HepG2 (cell line): ENCODE measurements around the gene LRBA. TPM values are rescaled to one million over a fixed set of nuclear protein-coding genes. Genes with fewer than 3 reads are reported as not detected.

ENCODE experiments used
- ATAC-seq: fragments of 200-7000 bp; cut with Tn5 transposase; 3 replicates; pipeline ENCODE4 v1.9.1; 2020; ENCODE audit warnings: mild to moderate bottlenecking, moderate library complexity
- BruUV-seq: library from RNA; stranded (reverse); fragments of 400-500 nt; replicated peaks from 2 replicates; lab custom pipeline; 2021; lab: Mats Ljungman, UMichigan
- CTCF ChIA-PET: fragments of 300-600 bp; formaldehyde crosslinking; extraction: SDS; loops from one replicate; lab custom pipeline; 2021; ENCODE audit warnings: low total read pairs, inconsistent platforms, low intra/inter-chr PET ratio; lab: Yijun Ruan, JAX
- POLR2A ChIA-PET: fragments of 350-600 bp; sonication (Branson Sonifier 250); formaldehyde crosslinking; loops from one replicate; lab custom pipeline; 2020; ENCODE audit warnings: antibody characterized with exemption, inconsistent platforms; lab: Yijun Ruan, JAX
- DNase-seq: peaks from one replicate; pipeline ENCODE4 v3.0.0-alpha.2; 2015; ENCODE audit warnings: low spot score
- FAIRE-seq: peaks from 3 replicates; lab custom pipeline; 2011; peaks lifted over from hg19 to GRCh38; lab: Jason Lieb, UNC
- H2AFZ ChIP-seq: one replicate; pipeline ENCODE4 v1.6.1; 2011; ENCODE audit warnings: low read length, inconsistent platforms
- H3K27ac ChIP-seq: fragments of 300-600 bp; 3 replicates; pipeline ENCODE4 v1.8.0; 2011; ENCODE audit warnings: mixed run types, mild to moderate bottlenecking, mixed read lengths, low read length, inconsistent platforms; ENCODE audit not compliant: insufficient read depth; ENCODE audit errors: extremely low read length
- H3K27me3 ChIP-seq, 2 experiments: fragments of 200-600 bp in 1 of 2; 2 replicates in 1 of 2; 3 replicates in 1 of 2; pipeline versions ENCODE4 v1.6.0 to v1.8.0; 2011; ENCODE audit warnings: low read length in 2 of 2, mild to moderate bottlenecking in 2 of 2, moderate library complexity in 2 of 2, inconsistent platforms in 1 of 2; ENCODE audit not compliant: insufficient read depth in 2 of 2, control insufficient read depth in 1 of 2
- H3K36me3 ChIP-seq, 2 experiments: fragments of 200-600 bp in 1 of 2; replicated peaks in 1 of 2; 2 replicates in 1 of 2; 3 replicates in 1 of 2; pipeline versions ENCODE4 v1.5.1 to v1.8.0; 2011; ENCODE audit warnings: low read length in 2 of 2, inconsistent platforms in 1 of 2; ENCODE audit not compliant: insufficient read depth in 2 of 2, control insufficient read depth in 1 of 2
- H3K4me1 ChIP-seq: 2 replicates; pipeline ENCODE4 v1.5.1; 2012; ENCODE audit warnings: low read length, inconsistent platforms; ENCODE audit not compliant: insufficient read depth
- H3K4me2 ChIP-seq: 2 replicates; pipeline ENCODE4 v1.6.0; 2011; ENCODE audit warnings: low read depth, low read length, inconsistent platforms
- H3K4me3 ChIP-seq, 3 experiments: fragments of 200-600 bp in 1 of 3; sonication (generic), shearing (Covaris generic) in 1 of 3; replicated peaks in 1 of 3; 2 replicates each; pipeline ENCODE4 v1.5.1; 2011 to 2016; ENCODE audit warnings: low read length in 3 of 3, inconsistent platforms in 2 of 3, low read depth in 2 of 3, mild to moderate bottlenecking in 2 of 3, control low read depth in 1 of 3, mixed read lengths in 1 of 3; ENCODE audit not compliant: insufficient read depth in 1 of 3
- H3K79me2 ChIP-seq: one replicate; pipeline ENCODE4 v1.6.1; 2011; ENCODE audit warnings: low read length, inconsistent platforms; ENCODE audit not compliant: insufficient read depth
- H3K9ac ChIP-seq: 2 replicates; pipeline ENCODE4 v1.6.0; 2011; ENCODE audit warnings: mild to moderate bottlenecking, low read depth, low read length, inconsistent platforms; ENCODE audit not compliant: insufficient read depth
- H3K9me3 ChIP-seq: 2 replicates; pipeline ENCODE4 v1.5.1; 2012; ENCODE audit warnings: mild to moderate bottlenecking, low read length
- H4K20me1 ChIP-seq: 2 replicates; pipeline ENCODE4 v1.6.0; 2011; ENCODE audit warnings: inconsistent platforms, mild to moderate bottlenecking, low read length, moderate library complexity; ENCODE audit not compliant: insufficient read depth
- CC2D1A ChIP-seq: sonication (generic); formaldehyde crosslinking; IDR thresholded peaks from 2 replicates; pipeline ENCODE4 v1.8.1; 2023; ENCODE audit warnings: mild to moderate bottlenecking, missing genetic modification reagents
- HDAC2 ChIP-seq: sonication (generic); formaldehyde crosslinking; IDR thresholded peaks from 2 replicates; pipeline ENCODE4 v1.4.0; 2020; ENCODE audit warnings: missing genetic modification reagents
- KDM2A ChIP-seq: sonication (generic); formaldehyde crosslinking; IDR thresholded peaks from 2 replicates; pipeline ENCODE4 v1.4.0; 2020; ENCODE audit warnings: low read depth, missing genetic modification reagents, borderline replicate concordance
- RBFOX2 ChIP-seq: fragments of 200-400 bp; formaldehyde crosslinking; IDR thresholded peaks from 2 replicates; pipeline ENCODE4 v1.6.1; 2017; ENCODE audit warnings: low read depth, mild to moderate bottlenecking, low read length
- SNAPC2 ChIP-seq: sonication (generic); formaldehyde crosslinking; IDR thresholded peaks from 2 replicates; pipeline ENCODE4 v1.8.1; 2022; ENCODE audit warnings: mild to moderate bottlenecking, missing genetic modification reagents
- ZNF567 ChIP-seq: sonication (generic); formaldehyde crosslinking; IDR thresholded peaks from 2 replicates; pipeline ENCODE4 v1.8.1; 2023; ENCODE audit warnings: mild to moderate bottlenecking, missing genetic modification reagents, borderline replicate concordance
- WGBS: methylation state at CpG from one replicate; pipeline ENCODE4 v1.1.6; 2017; ENCODE audit warnings: low lambda C conversion rate; 5-methylcytosine and 5-hydroxymethylcytosine counted together
- in situ Hi-C: cut with HindIII; loops from 2 replicates; pipeline ENCODE4 v1.10.0; 2017; ENCODE audit warnings: low pct_unique_long_range_greater_than_20kb; ENCODE audit not compliant: extremely low pct_ligation_motif_present
- intact Hi-C: fragments of 100-400 bp; cut with micrococcal nuclease; formaldehyde crosslinking; loops from one replicate; pipeline ENCODE4 v1.10.0; 2022; ENCODE audit not compliant: unreplicated experiment
- polyA plus RNA-seq, 8 experiments: library from polyadenylated mRNA; depleted of rRNA in 3 of 8; stranded (reverse) in 7 of 8; unstranded in 1 of 8; fragments of >200 nt; fragmentation: Illumina TruSeq in 4 of 8; extraction: Trizol in 4 of 8; gene quantifications; 2 replicates each; pipeline versions ENCODE4 v1.2.1 to v1.2.3, GENCODE V29; 2011 to 2016; ENCODE audit warnings: low read depth in 4 of 8, missing spikeins in 1 of 8, mixed read lengths in 1 of 8; ENCODE audit not compliant: insufficient read depth in 1 of 8
- total RNA-seq, 5 experiments: library from RNA; depleted of rRNA; stranded (reverse); fragments of >200 nt; fragmentation: Illumina TruSeq; extraction: Trizol; gene quantifications; 2 replicates each; pipeline ENCODE4 v1.2.3, GENCODE V29; 2016; ENCODE audit warnings: low read depth in 1 of 5
- TF ChIP-seq, protein P1 (sequence below): sonication (generic); formaldehyde crosslinking; IDR thresholded peaks from 2 replicates; pipeline ENCODE4 v1.5.1; 2020; ENCODE audit warnings: missing genetic modification reagents, mild to moderate bottlenecking, borderline replicate concordance

The LRBA gene
- total and polyA plus RNA-seq, 2 of the 13 experiments (the other 11 are each of a cell fraction or from before 2014, with no cell fraction given), result 21.0 to 37.2 TPM

DNA sequence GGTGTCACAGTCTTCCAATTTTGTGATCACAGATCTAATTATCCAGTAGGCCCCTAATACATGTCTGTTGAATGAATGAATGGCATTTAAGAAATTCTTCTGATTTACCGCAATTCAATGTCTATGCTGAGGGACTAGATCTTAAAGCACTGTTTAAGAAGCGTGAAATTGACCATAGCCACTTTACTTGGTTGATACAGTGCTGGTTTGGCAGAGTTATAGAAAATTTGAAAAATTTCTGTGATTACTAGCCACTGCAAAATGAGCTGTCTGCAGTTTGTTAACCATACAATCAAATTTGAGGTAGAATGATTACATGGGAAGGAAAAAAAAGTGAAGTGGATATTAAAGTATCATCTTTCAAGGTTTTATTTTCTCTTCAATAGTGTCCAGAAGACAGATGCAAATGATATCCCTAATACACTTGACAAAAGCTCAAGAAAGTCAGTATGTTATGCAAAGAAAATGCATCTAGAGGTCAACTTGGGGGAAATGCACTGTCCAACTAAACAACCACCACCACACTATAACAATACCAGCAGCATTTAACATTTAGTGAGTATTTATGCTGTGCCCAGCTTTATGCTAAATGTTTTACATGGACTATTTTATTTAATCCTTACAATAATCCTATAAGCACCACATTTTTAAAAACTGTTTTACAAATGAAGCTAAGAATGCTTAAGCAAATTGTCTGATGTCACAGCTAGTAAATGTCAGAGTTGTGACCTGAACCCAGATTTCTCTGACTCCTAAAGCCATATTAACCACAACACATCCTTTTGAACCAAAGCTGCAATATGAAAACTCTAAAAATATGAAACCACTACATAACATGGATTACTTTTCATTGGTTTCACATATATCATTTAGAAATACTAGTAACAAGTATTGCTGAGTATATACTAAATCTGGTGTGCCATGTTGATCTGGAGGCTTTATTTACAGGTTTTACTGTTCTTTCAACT lies 651.1 kb downstream of the LRBA start:
- ChIA-PET CTCF (no interaction called here), POLR2A (no interaction called here)

DNA sequence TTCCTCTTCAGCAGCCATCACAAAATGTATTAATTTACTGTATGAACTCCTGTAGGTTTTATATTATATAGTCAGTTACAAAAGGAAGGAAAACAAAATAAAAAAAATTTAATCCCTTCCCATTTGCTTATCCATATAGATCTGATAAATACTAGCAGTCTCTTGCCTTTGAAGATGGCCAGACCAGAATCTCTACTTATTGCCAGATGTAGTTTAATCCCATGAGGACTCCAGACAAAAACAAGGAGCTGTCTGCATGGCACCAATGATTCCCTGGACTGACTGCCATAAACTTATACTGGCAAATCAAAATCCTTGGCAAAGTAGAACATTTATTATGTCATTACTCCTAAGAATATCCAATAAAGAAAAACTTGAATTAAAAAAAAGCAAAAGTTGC lies 656.4 kb downstream of the LRBA start:
- no peak for DNase-seq

More for the DNA sequence above, 651.1 kb downstream of the LRBA start:
- TF ChIP-seq RBFOX2 (no peak), HDAC2 (no peak), CC2D1A (no peak)
- H3K79me2 ChIP-seq, result no peaks in the 10 kb centered on the region
- H3K27ac ChIP-seq, result no peak overlapping the region
- H4K20me1 ChIP-seq, result no peaks in the 10 kb centered on the region
- no peaks in the 10 kb centered on the region for H3K9me3 ChIP-seq
- no peak overlapping the region for H3K4me3 ChIP-seq
- ATAC-seq (no peak), DNase-seq (no peak), FAIRE-seq (no peak)
- H3K36me3 ChIP-seq, result no peaks in the 10 kb centered on the region
- no peak overlapping the region for H3K9ac ChIP-seq
- no TSS peak for BruUV-seq
- no peaks in the 10 kb centered on the region for H3K27me3 ChIP-seq
- in situ Hi-C loops, result no loop called here
- WGBS, result 48% methylated on average over 2 of the region's 2 CpGs
- no peak overlapping the region for H3K4me2 ChIP-seq
- intact Hi-C loops, result no loop called here
- no peaks in the 10 kb centered on the region for H3K4me1 ChIP-seq
- no peak overlapping the region for H2AFZ ChIP-seq

More for the DNA sequence above, 656.4 kb downstream of the LRBA start:
- no peaks in the 10 kb centered on the region for H4K20me1 ChIP-seq
- H3K4me3 ChIP-seq, result no peak overlapping the region
- H3K4me1 ChIP-seq, result peaks cover 32% of the 10 kb centered on the region
- H3K9me3 ChIP-seq, result no peaks in the 10 kb centered on the region
- H3K4me2 ChIP-seq, result no peak overlapping the region
- H3K27me3 ChIP-seq, result no peaks in the 10 kb centered on the region
- H3K36me3 ChIP-seq, result no peaks in the 10 kb centered on the region
- ATAC-seq (no peak), FAIRE-seq (no peak)
- in situ Hi-C loops, result no loop called here
- no TSS peak for BruUV-seq
- no peaks in the 10 kb centered on the region for H3K79me2 ChIP-seq
- H3K27ac ChIP-seq, result no peak overlapping the region
- TF ChIP-seq, protein P1, sequence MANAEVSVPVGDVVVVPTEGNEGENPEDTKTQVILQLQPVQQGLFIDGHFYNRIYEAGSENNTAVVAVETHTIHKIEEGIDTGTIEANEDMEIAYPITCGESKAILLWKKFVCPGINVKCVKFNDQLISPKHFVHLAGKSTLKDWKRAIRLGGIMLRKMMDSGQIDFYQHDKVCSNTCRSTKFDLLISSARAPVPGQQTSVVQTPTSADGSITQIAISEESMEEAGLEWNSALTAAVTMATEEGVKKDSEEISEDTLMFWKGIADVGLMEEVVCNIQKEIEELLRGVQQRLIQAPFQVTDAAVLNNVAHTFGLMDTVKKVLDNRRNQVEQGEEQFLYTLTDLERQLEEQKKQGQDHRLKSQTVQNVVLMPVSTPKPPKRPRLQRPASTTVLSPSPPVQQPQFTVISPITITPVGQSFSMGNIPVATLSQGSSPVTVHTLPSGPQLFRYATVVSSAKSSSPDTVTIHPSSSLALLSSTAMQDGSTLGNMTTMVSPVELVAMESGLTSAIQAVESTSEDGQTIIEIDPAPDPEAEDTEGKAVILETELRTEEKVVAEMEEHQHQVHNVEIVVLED (CRISPR knock-in tag), result no peak
- TF ChIP-seq ZNF567 (CRISPR knock-in tag) (no peak), KDM2A (CRISPR knock-in tag) (no peak), SNAPC2 (CRISPR knock-in tag) (no peak)
- intact Hi-C loops, result no loop called here
- ChIA-PET POLR2A (no interaction called here), CTCF (no interaction called here)
- no peak overlapping the region for H2AFZ ChIP-seq
- no peak overlapping the region for H3K9ac ChIP-seq
